Limb (tissue), 2 donors: ENCODE data around the gene TRIM14.

Source experiments
- DNase-seq, 2 donors: peaks; one replicate each; pipeline ENCODE4 v3.0.0-alpha.2; 2016; ENCODE audit errors: extremely low spot score in 2 of 2

TRIM14 gene, protein sequence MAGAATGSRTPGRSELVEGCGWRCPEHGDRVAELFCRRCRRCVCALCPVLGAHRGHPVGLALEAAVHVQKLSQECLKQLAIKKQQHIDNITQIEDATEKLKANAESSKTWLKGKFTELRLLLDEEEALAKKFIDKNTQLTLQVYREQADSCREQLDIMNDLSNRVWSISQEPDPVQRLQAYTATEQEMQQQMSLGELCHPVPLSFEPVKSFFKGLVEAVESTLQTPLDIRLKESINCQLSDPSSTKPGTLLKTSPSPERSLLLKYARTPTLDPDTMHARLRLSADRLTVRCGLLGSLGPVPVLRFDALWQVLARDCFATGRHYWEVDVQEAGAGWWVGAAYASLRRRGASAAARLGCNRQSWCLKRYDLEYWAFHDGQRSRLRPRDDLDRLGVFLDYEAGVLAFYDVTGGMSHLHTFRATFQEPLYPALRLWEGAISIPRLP

GRCh38 chr9:98118640-98119601, at the start of gene TRIM14:
TRIM14 (minus strand) TSS chr9:98119222; CDS start chr9:98119188, 34 bp downstream.
- peak; percentile 7 to 63 for DNase-seq

- no peak for DNase-seq
Measured at GRCh38 chr9:98168153-98168780, 49.2 kb upstream of the TRIM14 start.

GRCh38 chr9:98164912-98165311, 45.9 kb upstream of the TRIM14 start:
- no peak for DNase-seq

DNA sequence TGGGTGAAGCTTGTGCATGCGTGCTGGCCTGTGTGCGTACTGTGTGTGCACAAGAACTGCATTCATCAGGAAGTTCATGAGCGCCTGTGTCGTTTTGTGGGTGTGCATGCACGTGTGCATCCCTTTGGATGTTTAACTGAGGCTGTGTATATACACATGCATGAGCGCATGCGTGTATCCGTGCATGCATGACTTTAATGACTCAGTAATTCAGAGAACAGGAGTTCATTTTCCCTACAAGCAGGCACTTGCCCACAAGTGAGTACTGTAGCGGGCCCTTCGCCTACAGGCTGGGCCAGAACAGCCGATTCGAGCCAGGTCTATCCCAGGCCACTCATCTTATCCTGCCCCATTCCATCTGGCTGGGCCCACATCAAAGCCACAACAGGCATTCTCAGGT, 43.6 kb upstream of the TRIM14 start:
- DNase-seq = no peak

DNA sequence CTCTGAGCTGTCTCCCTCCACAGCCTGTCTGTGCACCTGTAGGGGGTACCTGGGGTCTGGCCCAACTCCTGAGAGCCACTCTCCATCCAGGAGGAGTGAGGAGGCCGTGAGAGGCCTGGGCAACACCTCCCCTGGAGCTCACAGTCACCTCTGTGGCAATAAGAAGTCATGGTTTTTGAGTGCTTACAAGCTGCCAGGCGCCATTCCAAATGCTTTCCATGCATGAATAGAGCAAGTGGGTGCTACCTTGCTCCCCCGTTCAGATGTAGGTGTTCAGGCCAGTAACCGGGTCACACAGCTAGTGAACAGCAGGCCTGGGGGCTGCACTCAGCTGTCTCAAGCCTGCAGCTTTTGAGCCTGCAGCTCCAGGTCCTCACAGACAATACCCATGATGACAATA, 42.8 kb upstream of the TRIM14 start:
- DNase-seq = no peak

- no peak for DNase-seq
Measured at GRCh38 chr9:98159790-98160189, 40.8 kb upstream of the TRIM14 start.

- no peak for DNase-seq
Measured at GRCh38 chr9:98159301-98159700, 40.3 kb upstream of the TRIM14 start.

DNA sequence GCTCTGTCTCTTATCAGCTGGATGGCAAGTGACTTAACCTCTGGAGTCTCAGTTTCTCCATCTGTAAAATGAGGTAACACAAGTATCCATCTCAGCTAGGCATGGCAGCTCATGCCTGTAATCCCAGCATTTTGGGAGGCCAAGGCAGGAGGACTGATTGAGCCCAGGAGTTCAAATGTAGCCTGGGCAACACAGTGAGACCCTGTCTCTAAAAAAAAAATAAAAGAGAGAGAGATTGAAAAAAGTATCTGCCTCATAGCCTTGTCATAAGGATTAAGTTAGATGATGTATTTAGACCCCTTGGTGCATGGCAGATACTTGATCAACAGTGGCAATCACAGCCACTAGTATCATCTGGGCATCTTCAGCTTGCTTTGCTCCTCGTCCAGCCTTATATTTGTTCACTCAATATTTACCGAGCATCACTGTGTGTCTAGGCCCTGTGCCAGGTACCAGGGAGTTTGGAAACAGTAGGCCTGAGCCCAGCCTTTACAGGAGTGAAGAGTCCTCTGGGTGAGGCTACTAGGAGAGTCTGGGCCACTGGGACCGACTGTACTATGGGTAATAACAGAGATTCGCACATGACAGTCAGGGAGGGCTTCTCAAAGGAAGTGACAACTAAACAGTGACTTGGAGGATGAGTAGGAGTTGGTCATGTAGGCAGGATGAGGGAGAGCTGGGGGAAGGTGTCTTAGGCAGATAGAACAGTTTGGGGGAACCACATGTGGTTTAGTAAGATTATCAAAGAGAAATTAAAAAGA, 39.2 kb upstream of the TRIM14 start:
- DNase-seq = no peak

GRCh38 chr9:98157372-98157771, 38.4 kb upstream of the TRIM14 start:
- DNase-seq = no peak

GRCh38 chr9:98154678-98155077, 35.7 kb upstream of the TRIM14 start:
- no peak for DNase-seq

DNA sequence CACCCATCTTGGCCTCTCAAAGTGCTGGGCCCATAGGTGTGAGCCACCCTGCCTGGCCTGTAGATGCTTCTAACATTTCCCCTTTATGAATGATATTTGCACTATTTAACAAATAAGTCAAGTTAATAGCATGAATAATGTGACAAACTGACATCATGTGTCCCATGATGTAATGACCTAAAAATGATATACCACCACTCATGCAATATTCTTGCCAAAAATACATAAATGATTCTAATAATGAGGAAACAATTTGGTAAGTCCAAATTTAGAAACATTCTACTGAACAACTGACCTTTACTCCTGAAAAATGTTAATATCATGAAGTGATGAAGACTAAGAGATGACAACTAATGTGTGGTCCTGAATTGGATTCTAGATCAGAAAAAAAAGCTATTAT, 33.5 kb upstream of the TRIM14 start:
- no peak for DNase-seq

- DNase-seq = no peak
Measured at GRCh38 chr9:98150721-98151120, 31.7 kb upstream of the TRIM14 start.

DNA sequence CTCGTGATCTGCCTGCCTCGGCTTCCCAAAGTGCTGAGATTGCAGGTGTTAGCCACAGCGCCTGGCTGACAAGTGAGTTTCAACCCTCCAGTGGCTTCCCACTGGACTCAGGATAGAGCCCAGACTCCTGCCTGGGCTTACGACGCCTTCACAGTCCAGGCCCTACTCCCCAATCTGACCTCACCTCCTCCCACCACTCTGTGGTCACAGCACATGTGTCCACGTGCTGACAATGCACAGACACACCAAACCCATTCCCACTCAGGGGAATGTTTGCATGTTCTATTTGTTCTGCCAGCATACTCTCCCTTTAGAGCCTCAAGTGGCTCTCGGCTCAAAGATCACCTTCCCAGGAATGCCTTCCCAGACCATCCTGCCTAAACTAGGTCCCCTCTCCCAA, 31.1 kb upstream of the TRIM14 start:
- no peak for DNase-seq

DNA sequence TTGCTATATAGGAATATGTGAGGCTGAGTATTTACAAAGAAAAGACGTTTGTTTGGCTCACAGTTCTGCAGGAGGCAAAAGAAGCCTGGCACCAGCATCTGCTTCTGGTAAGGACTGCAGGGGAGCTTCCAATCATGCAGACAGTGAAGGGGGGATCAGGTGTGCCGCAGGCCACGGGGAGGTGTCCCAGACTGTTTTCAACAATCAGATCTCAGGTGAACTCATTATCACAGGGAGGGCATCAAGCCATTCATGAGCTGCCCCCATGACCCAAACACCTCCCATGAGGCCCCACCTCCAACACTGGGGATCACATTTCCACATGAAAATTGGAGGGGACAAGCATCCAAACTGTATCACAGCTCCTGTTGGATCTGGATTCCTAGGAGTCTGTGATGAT, 30.4 kb upstream of the TRIM14 start:
- DNase-seq = no peak

DNA sequence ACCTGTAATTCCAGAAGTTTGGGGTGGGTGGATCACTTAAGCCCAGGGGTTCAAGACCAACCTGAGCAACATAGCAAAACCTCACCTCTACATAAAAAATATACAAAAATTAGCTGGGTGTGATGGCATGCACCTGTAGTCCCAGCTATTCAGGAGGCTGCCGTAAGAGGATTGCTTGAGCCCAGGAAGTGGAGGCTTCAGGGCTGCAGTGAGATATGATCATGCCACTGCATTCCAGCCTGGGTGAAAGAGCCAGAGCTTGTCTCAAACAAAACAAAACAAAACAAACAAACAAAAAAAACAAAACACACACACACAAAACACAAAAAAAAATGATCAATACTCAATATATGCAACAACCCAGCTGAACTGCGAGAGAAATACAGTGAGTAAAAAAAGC, 29.5 kb upstream of the TRIM14 start:
- no peak for DNase-seq

GRCh38 chr9:98147582-98147981, 28.6 kb upstream of the TRIM14 start:
- no peak for DNase-seq

DNA sequence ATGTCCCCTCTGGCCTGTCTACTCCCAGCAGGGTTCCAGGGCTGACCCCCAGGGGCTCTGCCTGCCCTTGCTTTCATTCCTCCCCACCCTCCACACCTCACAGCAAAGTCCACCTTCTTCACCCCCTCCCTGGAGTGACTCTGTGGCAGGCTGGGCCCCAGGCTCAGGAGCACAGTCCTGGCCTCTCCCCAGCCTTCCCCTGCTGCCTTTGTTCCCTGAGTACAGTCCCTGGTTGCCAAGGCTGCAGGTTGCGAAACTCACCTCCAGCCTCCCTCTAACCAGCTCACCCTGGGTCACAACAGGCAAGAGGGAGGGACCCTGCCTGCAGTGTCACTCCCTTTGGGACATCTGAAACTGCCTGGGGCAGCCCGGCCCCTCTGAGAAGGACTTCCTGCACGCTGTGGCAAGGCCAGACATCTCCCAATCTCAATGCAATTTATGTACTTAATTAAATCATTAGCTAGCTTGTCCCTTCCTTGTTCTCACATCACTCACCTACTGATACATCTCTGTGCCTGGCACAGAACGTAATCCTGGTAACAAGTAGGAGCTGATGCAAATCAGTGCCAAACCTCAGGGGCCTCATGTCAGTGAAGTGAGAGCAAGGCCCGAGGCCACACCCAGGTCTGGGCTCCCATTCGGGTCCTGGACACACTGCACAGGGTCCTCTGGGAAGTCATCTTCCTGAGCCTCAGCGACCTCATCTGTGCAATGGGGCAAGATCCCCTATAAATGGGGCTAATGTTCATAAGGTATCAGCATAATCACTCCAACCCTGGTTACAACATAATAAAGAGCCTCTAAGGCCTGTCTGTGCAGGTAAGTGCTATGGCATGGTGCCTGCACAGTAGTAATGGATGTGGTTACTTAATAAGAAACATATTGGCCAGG, 27.3 kb upstream of the TRIM14 start:
- no peak for DNase-seq

GRCh38 chr9:98144631-98145030, 25.6 kb upstream of the TRIM14 start:
- no peak for DNase-seq

DNA sequence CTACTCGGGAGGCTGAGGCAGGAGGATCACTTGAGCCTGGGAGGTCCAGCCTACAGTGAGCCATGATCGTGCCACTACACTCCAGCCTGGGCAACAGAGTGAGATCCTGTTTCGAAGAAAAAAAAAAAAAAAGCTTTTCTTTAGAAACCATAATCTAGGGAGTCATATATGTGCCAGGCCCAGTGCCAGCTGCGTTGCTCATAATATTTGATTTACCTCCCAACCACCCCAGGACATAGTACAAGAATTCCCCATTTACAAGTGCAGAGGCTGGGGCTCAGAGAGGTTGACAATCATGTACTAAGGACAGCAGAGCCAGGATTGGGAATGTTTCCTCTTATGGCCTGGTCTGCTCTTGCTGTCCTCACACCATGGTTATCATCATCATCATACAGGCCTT, 25.1 kb upstream of the TRIM14 start:
- no peak for DNase-seq

GRCh38 chr9:98142925-98143481, 24.0 kb upstream of the TRIM14 start:
- DNase-seq = no peak
